ENCODE data around the gene OR10A2.

DNA sequence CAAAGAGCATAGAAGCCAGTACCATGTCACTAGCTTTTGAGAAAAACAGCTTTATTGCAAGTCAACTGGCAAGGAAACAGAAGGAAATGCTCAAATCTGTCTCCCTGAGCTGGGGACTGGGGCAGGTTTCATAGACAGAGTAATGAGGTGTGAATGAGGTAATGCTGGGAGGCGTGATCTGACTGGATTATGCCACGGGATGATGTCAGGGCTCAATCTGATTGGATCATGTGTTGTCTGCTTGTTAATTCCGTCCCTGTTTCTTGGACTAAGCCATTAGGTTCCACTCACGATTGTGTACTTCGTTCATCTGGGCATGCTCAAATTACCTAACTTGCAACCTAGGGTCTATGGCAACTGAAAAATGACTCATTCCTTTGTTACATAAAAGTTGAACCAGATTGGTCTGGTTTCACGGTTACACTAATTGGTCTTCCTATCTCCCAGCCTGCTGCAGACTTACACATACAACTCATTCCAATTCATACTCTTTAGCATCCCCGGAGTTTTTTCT lies 37.6 kb upstream of the OR10A2 start:
- TF ChIP-seq POLR2AphosphoS5 (IDR thresholded peaks at IDR 0.05) (no peak), EP300 (IDR thresholded peaks at IDR 0.05) (no peak)
- TF ChIP-seq, protein P1, sequence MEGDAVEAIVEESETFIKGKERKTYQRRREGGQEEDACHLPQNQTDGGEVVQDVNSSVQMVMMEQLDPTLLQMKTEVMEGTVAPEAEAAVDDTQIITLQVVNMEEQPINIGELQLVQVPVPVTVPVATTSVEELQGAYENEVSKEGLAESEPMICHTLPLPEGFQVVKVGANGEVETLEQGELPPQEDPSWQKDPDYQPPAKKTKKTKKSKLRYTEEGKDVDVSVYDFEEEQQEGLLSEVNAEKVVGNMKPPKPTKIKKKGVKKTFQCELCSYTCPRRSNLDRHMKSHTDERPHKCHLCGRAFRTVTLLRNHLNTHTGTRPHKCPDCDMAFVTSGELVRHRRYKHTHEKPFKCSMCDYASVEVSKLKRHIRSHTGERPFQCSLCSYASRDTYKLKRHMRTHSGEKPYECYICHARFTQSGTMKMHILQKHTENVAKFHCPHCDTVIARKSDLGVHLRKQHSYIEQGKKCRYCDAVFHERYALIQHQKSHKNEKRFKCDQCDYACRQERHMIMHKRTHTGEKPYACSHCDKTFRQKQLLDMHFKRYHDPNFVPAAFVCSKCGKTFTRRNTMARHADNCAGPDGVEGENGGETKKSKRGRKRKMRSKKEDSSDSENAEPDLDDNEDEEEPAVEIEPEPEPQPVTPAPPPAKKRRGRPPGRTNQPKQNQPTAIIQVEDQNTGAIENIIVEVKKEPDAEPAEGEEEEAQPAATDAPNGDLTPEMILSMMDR (IDR thresholded peaks at IDR 0.05): no peak
